GM08714 (cell line): ENCODE measurements around the gene TP53I11.

Source experiments
- H3K4me3 ChIP-seq: fragments of 200-500 bp; sonication (Bioruptor generic); 2 replicates; pipeline ENCODE4 v1.5.1; 2014; ENCODE audit warnings: mild to moderate bottlenecking, low read length, inconsistent platforms
- ZNF274 ChIP-seq: IDR thresholded peaks from 2 replicates; pipeline ENCODE4 v1.6.1; 2012; ENCODE audit warnings: mild to moderate bottlenecking, low read depth, low read length

The TP53I11 gene

DNA sequence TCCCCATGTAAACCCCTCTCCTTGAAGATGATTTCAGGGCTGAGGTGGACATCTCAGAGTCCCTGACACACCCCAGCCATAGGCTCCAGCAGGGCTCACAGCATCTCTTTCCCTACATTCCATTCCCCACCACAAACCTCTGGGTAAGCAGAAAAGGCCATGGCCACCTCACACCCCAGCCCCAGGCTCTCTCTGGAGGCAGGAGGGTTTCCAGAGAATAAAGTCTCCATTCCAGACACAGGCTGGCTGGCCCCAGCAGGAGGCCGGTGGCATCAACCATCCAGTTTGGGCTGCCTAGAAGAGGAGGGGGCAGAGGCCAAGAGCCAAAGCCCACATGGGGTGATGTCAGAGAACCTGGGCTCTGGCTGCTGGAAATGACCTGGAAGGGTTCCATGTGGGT, 61.4 kb downstream of the TP53I11 start:
- TF ChIP-seq ZNF274 = no peak
- no peak overlapping the region for H3K4me3 ChIP-seq

GRCh38 chr11:44887636-44888035, 63.0 kb downstream of the TP53I11 start:
- TF ChIP-seq ZNF274 = no peak
- no peak overlapping the region for H3K4me3 ChIP-seq

GRCh38 chr11:44886790-44887140, 63.9 kb downstream of the TP53I11 start:
- TF ChIP-seq ZNF274 = no peak
- H3K4me3 ChIP-seq = no peak overlapping the region

GRCh38 chr11:44885919-44886789, 64.5 kb downstream of the TP53I11 start:
- no peak for TF ChIP-seq ZNF274
- H3K4me3 ChIP-seq = no peak overlapping the region

GRCh38 chr11:44885065-44885810, 65.4 kb downstream of the TP53I11 start:
- no peak overlapping the region for H3K4me3 ChIP-seq
- TF ChIP-seq ZNF274 = no peak

DNA sequence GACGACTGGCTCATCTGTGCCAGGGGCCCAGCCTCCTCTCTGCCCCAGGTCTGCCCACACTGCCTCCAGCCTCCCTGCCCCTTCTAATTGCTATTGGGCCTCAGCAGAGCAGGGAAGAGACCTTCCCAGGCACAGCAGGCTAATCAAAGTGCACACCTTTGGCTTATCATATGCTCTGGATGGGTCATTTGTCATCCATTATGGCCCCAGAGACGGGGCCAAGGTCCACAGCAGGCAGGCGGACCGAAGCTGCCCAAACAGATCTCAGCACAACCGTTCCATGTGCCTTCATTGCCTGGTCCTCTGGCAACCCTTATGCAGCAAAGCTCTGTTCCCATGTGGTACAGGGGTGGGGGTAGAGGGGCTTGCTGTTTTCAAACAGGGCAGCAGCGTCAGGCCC, 66.6 kb downstream of the TP53I11 start:
- no peak for TF ChIP-seq ZNF274

DNA sequence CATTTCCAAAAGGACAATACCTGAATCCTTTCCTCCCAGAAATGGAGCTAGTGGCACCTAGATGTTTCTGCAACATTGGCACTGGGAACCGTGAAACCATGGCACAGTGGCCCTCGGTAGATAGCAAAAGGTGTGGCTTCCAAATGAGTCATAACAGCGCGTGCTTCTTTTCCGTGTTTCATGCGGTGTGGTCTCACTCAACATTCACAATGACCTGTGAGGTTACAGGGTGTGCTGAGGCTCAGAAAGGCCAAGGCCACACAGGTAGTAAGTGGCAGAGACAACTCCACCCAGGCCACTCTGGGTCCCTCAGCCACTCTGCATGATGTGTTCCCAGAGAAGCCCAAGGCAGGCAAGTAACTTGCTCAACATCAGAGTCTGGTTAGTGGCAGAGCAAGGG, 67.4 kb downstream of the TP53I11 start:
- no peak overlapping the region for H3K4me3 ChIP-seq
- no peak for TF ChIP-seq ZNF274

More for the DNA sequence above, 66.6 kb downstream of the TP53I11 start:
- H3K4me3 ChIP-seq = no peak overlapping the region
